Erythroblast (primary cell): ENCODE data around the gene ELAVL1.

ENCODE experiments used
- GATA1 ChIP-seq: IDR thresholded peaks from 2 replicates; pipeline ENCODE4 v1.6.1; 2011; ENCODE audit warnings: low read depth, mild to moderate bottlenecking, control low read depth, low read length, moderate library complexity
- POLR2A ChIP-seq: IDR thresholded peaks from 2 replicates; pipeline ENCODE4 v1.6.1; 2011; ENCODE audit warnings: mild to moderate bottlenecking, low read length

DNA sequence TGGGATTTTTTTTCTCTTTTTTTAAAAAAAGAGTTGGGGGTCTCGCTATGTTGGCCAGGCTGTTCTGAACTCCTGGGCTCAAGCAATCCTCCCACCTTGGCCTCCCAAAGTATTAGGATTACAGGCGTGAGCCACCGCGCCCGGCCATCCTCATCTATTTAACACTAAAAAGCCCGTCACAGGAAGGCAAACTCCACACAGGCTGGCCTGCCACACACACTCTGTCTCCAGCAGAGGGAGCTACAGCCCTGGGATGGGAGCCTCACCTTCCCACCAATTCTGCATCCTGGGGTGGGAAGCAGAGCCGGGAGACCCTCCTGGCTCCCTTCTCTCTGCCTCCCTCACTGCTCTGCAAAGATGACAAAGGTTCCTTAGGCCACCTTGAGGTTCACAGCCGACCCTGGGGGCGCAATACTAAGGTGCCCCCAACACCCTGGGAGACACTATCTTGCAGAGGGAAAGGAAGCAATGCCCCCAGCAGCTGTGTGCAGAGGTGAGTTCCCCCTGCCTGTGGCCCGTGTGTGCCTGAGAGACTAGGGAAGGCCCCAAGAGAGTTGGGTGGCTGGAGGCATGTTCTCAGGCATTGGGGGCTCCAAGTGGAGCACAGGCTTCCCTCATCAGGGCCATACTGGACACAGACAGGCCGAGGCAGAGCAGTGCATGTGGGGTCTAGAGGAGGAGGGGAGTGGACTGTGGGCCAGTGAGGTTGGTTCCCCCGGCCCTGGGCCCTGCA lies 34.6 kb downstream of the ELAVL1 start:
- TF ChIP-seq POLR2A (no peak), GATA1 (no peak)
